ENCODE data around the gene C1orf185.

C1orf185 gene

GRCh38 chr1:51193564-51193963 lies 91.5 kb downstream of the C1orf185 start:
- TF ChIP-seq SPI1 (IDR thresholded peaks at IDR 0.05; ENCODE audit: low read depth, low read length) (no peak), PAX5 (IDR thresholded peaks at IDR 0.05; ENCODE audit: insufficient read depth, low read length, severe bottlenecking) (no peak), TAF1 (IDR thresholded peaks at IDR 0.05; ENCODE audit: low read depth, low read length) (no peak), POLR2A (IDR thresholded peaks at IDR 0.05; ENCODE audit: low read depth, low read length) (no peak), POLR2AphosphoS5 (IDR thresholded peaks at IDR 0.05; ENCODE audit: low read depth, low read length) (no peak), POU2F2 (IDR thresholded peaks at IDR 0.05; ENCODE audit: low read depth, low read length) (no peak)
- FAIRE-seq: no peak
- DNase-seq (ENCODE audit: insufficient read length, low spot score): no peak

Measured in GM12891 (cell line).